ENCODE data around the gene MAP7. TPM values are rescaled to one million over a fixed set of nuclear protein-coding genes. Genes with fewer than 3 reads are reported as not detected.

MAP7 gene
- polyA plus RNA-seq, 2 of the 4 experiments (the other 2 are of a cell fraction) = 60.6 to 64.5 TPM

DNA sequence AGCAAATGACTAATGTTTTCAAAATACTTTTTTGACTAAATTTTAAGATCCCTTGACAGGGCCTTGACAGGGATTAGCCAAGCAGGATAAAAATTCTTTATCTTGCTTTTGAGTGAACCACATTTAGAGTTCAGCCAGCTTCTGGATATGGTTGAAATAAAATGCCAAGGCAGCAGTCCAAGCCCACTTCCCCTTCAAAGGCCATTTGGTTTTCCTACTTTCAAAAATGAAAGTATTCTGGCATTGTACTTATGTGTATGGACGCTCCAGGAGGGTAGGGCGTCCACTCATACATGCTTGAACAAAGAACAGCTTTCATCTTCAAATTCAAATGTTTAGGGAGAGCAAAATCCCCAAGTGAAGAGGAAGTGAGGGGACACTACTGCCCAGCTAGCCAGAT is 178.3 kb downstream of the MAP7 start:
- DNase-seq (ENCODE audit: low read depth in 1 of 2, low spot score in 1 of 2) (no peak), FAIRE-seq (no peak), ATAC-seq (no peak)
- TF ChIP-seq, protein P1, sequence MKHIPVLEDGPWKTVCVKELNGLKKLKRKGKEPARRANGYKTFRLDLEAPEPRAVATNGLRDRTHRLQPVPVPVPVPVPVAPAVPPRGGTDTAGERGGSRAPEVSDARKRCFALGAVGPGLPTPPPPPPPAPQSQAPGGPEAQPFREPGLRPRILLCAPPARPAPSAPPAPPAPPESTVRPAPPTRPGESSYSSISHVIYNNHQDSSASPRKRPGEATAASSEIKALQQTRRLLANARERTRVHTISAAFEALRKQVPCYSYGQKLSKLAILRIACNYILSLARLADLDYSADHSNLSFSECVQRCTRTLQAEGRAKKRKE (CRISPR knock-in tag; IDR thresholded peaks at IDR 0.05; ENCODE audit: low read depth) = no peak
- TF ChIP-seq CHD4 (IDR thresholded peaks at IDR 0.05; ENCODE audit: borderline replicate concordance) (no peak), ZNF302 (CRISPR knock-in tag; IDR thresholded peaks at IDR 0.05) (no peak), BHLHE40 (IDR thresholded peaks at IDR 0.05; ENCODE audit: low read depth, low read length) (no peak), CBX2 (IDR thresholded peaks at IDR 0.05; ENCODE audit: borderline replicate concordance, low read depth) (no peak), RFX5 (IDR thresholded peaks at IDR 0.05) (no peak), HOXB5 (CRISPR knock-in tag; IDR thresholded peaks at IDR 0.05) (no peak), NPAS2 (CRISPR knock-in tag; IDR thresholded peaks at IDR 0.05; ENCODE audit: borderline replicate concordance) (no peak)
- Histone ChIP-seq H3K4me2 (no peak overlapping the region), H3K4me1 (peaks cover 9% of the 10 kb centered on the region; the same call in 1 of the 3 replicates), H3K9me3 (no peaks in the 10 kb centered on the region), H3K27ac (peak overlapping the region in 1 of 2 experiments; percentile 21; a peak in 1 of 6 replicates), H3K4me3 (no peak overlapping the region)
- CTCF ChIA-PET = interaction anchor here (0.6 to 3.0 kb wide), 5 partner anchors 15 to 178 kb away, joined by 3 to 11 read pairs (median 3); partner anchors contain the start of gene MAP7
- 100% methylated on average over 2 of the region's 2 CpGs for WGBS (ENCODE audit: missing lambda C conversion rate)
- POLR2A ChIA-PET = no interaction called here

DNA sequence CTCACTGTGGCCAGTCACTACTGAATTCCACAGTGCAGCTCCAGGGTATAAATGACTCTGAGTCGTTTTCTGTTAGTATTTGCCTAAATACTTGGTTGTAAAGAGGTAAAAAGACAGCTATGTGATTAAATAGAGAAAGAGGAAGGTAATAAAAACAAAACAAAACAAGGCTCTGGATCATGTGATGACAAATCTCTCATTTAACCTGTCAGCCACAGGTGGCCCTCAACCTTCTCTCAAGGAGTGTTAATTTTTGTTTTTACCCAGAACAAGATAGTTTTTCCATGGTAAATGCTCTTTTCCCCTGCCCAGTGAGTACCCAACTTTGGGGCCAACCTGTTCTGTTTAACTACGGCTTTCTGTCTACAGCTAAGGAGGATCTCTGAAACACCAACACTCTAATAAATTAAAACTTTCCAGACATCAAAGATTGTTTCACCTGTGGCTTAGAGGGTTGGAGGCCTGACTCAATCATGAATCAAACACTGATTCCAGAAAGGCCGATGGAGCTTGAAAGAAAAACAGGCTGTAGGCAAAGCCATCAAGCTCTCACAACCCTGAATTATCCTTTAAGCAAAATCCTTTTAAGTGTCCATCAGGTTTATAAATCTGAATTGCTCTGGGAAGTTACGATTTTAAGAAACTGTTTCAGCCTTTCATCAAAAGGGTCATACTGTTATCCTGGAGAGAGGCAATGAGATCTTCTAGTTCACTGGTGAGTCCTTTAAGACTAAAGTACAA is 179.1 kb downstream of the MAP7 start:
- CTCF ChIA-PET = interaction anchor here (0.8 to 3.0 kb wide), 4 partner anchors 16 to 179 kb away, joined by 3 to 11 read pairs (median 4); partner anchors contain the start of gene MAP7
- Histone ChIP-seq H3K27ac (no peak overlapping the region), H3K4me2 (no peak overlapping the region), H3K4me3 (no peak overlapping the region), H3K4me1 (peaks cover 16% of the 10 kb centered on the region; the same call in 2 of the 3 replicates), H3K9me3 (no peaks in the 10 kb centered on the region)
- no peak for FAIRE-seq
- WGBS (ENCODE audit: missing lambda C conversion rate) = 78% methylated on average over 4 of the region's 4 CpGs
- DNase-seq (ENCODE audit: low read depth in 1 of 2, low spot score in 1 of 2) = no peak
- no peak for ATAC-seq
- POLR2A ChIA-PET = no interaction called here
- TF ChIP-seq POLR2A (IDR thresholded peaks at IDR 0.05; ENCODE audit: low read length) (no peak), POLR2AphosphoS2 (conservative IDR thresholded peaks at IDR 0.05; ENCODE audit: low read length) (no peak), PHF8 (IDR thresholded peaks at IDR 0.05; ENCODE audit: borderline replicate concordance, low read depth) (no peak), FOXS1 (CRISPR knock-in tag; IDR thresholded peaks at IDR 0.05) (no peak), HOXB13 (CRISPR knock-in tag; IDR thresholded peaks at IDR 0.05; ENCODE audit: low read depth) (no peak), MYC (IDR thresholded peaks at IDR 0.05; ENCODE audit: borderline replicate concordance, low read length) (no peak), ESRRA (IDR thresholded peaks at IDR 0.05; ENCODE audit: borderline replicate concordance, low read length) (no peak), MAZ (IDR thresholded peaks at IDR 0.05; ENCODE audit: borderline replicate concordance, low read depth, low read length) (no peak)
- TF ChIP-seq, protein P2, sequence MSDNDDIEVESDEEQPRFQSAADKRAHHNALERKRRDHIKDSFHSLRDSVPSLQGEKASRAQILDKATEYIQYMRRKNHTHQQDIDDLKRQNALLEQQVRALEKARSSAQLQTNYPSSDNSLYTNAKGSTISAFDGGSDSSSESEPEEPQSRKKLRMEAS (IDR thresholded peaks at IDR 0.05) = no peak
- TF ChIP-seq, protein P3, sequence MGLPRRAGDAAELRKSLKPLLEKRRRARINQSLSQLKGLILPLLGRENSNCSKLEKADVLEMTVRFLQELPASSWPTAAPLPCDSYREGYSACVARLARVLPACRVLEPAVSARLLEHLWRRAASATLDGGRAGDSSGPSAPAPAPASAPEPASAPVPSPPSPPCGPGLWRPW (IDR thresholded peaks at IDR 0.05) = no peak

DNA sequence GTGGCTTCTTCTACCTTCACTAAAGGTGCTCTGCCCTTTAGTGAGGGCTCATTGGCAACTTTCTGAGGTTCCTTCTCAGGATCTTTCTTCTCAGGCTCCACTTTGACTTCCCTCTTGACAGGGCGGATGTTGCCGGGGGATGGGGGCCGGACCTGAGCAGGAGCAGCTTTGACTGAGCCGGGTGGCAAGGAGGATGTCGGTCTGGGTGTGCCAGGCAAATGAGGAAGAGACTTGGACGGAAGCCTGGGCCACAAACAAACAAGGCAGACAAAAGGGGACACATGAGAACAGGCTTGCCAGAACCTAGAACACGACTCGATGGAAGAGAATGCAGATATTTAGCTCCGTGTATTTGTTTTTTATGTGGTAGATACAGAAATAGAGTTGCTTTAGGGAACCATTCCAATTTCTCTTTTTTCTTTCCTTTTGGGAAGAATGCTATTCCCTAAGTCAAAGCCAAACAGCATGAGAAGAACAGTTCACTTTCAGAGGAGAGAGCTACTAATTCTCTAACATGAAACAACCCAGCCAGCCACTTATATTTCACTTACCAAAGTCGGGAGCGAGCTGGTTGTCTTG is 184.4 kb downstream of the MAP7 start:
- POLR2A ChIA-PET = no interaction called here
- H3K4me3 ChIP-seq = no peak overlapping the region
- H3K27ac ChIP-seq = no peak overlapping the region; a peak in 1 of 6 replicates
- 66% methylated on average over 11 of the region's 11 CpGs for WGBS (ENCODE audit: missing lambda C conversion rate)
- CTCF ChIA-PET = interaction anchor here (0.8 to 1.2 kb wide), 2 partner anchors 13 to 184 kb away, joined by 3 read pairs; partner anchors contain the start of gene MAP7
- no peaks in the 10 kb centered on the region for H3K9me3 ChIP-seq
- peaks cover 17% of the 10 kb centered on the region; the same call in 2 of the 3 replicates for H3K4me1 ChIP-seq
- no peak for FAIRE-seq
- no peak overlapping the region for H3K4me2 ChIP-seq
- no peak for DNase-seq (ENCODE audit: low read depth in 1 of 2, low spot score in 1 of 2)
- no peak for ATAC-seq
- TF ChIP-seq RARB (CRISPR knock-in tag; IDR thresholded peaks at IDR 0.05) (no peak), BHLHE40 (IDR thresholded peaks at IDR 0.05; ENCODE audit: low read depth, low read length) (no peak), CBX2 (IDR thresholded peaks at IDR 0.05; ENCODE audit: borderline replicate concordance, low read depth) (no peak), KDM5A (IDR thresholded peaks at IDR 0.05) (no peak), TFCP2L1 (CRISPR knock-in tag; IDR thresholded peaks at IDR 0.05) (no peak), FOXS1 (CRISPR knock-in tag; IDR thresholded peaks at IDR 0.05) (no peak), HOXB13 (CRISPR knock-in tag; IDR thresholded peaks at IDR 0.05; ENCODE audit: low read depth) (no peak), POLR2AphosphoS2 (conservative IDR thresholded peaks at IDR 0.05; ENCODE audit: low read length) (no peak), MAZ (IDR thresholded peaks at IDR 0.05; ENCODE audit: borderline replicate concordance, low read depth, low read length) (no peak), CBX8 (IDR thresholded peaks at IDR 0.05) (no peak), HDAC2 (IDR thresholded peaks at IDR 0.05) (no peak), ZFP36 (IDR thresholded peaks at IDR 0.05; ENCODE audit: borderline replicate concordance, partially characterized antibody) (no peak)
- TF ChIP-seq, protein P4, sequence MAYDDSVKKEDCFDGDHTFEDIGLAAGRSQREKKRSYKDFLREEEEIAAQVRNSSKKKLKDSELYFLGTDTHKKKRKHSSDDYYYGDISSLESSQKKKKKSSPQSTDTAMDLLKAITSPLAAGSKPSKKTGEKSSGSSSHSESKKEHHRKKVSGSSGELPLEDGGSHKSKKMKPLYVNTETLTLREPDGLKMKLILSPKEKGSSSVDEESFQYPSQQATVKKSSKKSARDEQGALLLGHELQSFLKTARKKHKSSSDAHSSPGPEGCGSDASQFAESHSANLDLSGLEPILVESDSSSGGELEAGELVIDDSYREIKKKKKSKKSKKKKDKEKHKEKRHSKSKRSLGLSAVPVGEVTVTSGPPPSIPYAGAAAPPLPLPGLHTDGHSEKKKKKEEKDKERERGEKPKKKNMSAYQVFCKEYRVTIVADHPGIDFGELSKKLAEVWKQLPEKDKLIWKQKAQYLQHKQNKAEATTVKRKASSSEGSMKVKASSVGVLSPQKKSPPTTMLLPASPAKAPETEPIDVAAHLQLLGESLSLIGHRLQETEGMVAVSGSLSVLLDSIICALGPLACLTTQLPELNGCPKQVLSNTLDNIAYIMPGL (CRISPR knock-in tag; IDR thresholded peaks at IDR 0.05; ENCODE audit: borderline replicate concordance) = no peak
- TF ChIP-seq, protein P5, sequence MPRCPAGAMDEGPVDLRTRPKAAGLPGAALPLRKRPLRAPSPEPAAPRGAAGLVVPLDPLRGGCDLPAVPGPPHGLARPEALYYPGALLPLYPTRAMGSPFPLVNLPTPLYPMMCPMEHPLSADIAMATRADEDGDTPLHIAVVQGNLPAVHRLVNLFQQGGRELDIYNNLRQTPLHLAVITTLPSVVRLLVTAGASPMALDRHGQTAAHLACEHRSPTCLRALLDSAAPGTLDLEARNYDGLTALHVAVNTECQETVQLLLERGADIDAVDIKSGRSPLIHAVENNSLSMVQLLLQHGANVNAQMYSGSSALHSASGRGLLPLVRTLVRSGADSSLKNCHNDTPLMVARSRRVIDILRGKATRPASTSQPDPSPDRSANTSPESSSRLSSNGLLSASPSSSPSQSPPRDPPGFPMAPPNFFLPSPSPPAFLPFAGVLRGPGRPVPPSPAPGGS (IDR thresholded peaks at IDR 0.05) = no peak
